ENCODE results near the gene TEKT4.
"Not testable (repeated sequence)": the region's sequence is repeated elsewhere in the genome, so short reads cannot be mapped to it uniquely, and the experiment has no call there.

TEKT4 gene

GRCh38 chr2:94875820-94876522, 4.7 kb downstream of the TEKT4 start:
- DNase-seq = no peak

GRCh38 chr2:94876523-94876863, 5.3 kb downstream of the TEKT4 start:
- no peak for DNase-seq

GRCh38 chr2:94877129-94877528, 5.9 kb downstream of the TEKT4 start:
- no peak for DNase-seq

- not testable (repeated sequence) for DNase-seq
Measured at GRCh38 chr2:94878575-94878974, 7.3 kb downstream of the TEKT4 start.

GRCh38 chr2:94879314-94879981, 8.2 kb downstream of the TEKT4 start:
- no peak for DNase-seq

- DNase-seq = no peak
Measured at GRCh38 chr2:94879982-94880377, 8.8 kb downstream of the TEKT4 start.

- no peak for DNase-seq
Measured at GRCh38 chr2:94880507-94880906, 9.3 kb downstream of the TEKT4 start.

- no peak for DNase-seq
Measured at GRCh38 chr2:94881070-94881469, 9.8 kb downstream of the TEKT4 start.

GRCh38 chr2:94890234-94890633, 19.0 kb downstream of the TEKT4 start:
- DNase-seq = no peak

- not testable (repeated sequence) for DNase-seq
Measured at GRCh38 chr2:94895273-94895672, 24.0 kb downstream of the TEKT4 start.

GRCh38 chr2:94906976-94907375, 35.7 kb downstream of the TEKT4 start:
- DNase-seq = not testable (repeated sequence)

- no peak for DNase-seq
Measured at GRCh38 chr2:94923196-94923595, 52.0 kb downstream of the TEKT4 start.

- not testable (repeated sequence) for DNase-seq
Measured at GRCh38 chr2:94924999-94925398, 53.8 kb downstream of the TEKT4 start.
